ENCODE results near the gene PCARE.

The PCARE gene

GRCh38 chr2:29046321-29046720 lies 28.0 kb downstream of the PCARE start:
- TF ChIP-seq POLR2AphosphoS5 (IDR thresholded peaks at IDR 0.05; ENCODE audit: low read depth, low read length) (no peak), TAF1 (IDR thresholded peaks at IDR 0.05; ENCODE audit: borderline replicate concordance, low read depth, low read length) (no peak), POLR2A (IDR thresholded peaks at IDR 0.05; ENCODE audit: low read depth, low read length) (no peak)
- no peak for DNase-seq (ENCODE audit: insufficient read length)
- FAIRE-seq = no peak

DNA sequence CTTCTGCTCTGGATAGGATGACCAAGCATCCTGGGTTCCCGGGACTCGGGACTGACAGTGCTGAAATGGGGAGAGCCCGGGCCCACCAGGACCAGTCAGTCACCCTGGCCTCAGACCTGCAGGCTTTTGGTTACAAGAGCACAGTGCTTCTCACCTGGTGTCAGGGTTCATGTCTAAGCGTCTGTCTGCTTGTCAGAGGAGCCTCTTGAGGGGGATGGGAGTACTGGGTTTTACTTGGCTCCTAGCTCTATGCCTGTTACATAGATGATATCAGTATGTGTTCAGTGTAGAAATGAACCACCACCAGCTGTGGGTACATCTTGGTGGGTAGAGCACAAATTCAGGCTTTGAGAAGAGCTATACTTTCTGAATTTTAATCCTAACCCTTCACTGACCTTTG lies 29.9 kb downstream of the PCARE start:
- DNase-seq (ENCODE audit: insufficient read length) = no peak
- no peak for FAIRE-seq
- no peak for TF ChIP-seq POLR2A (IDR thresholded peaks at IDR 0.05; ENCODE audit: low read depth, low read length)
- no peak for TF ChIP-seq TAF1 (IDR thresholded peaks at IDR 0.05; ENCODE audit: borderline replicate concordance, low read depth, low read length)
- TF ChIP-seq POLR2AphosphoS5 (IDR thresholded peaks at IDR 0.05; ENCODE audit: low read depth, low read length) = no peak

DNA sequence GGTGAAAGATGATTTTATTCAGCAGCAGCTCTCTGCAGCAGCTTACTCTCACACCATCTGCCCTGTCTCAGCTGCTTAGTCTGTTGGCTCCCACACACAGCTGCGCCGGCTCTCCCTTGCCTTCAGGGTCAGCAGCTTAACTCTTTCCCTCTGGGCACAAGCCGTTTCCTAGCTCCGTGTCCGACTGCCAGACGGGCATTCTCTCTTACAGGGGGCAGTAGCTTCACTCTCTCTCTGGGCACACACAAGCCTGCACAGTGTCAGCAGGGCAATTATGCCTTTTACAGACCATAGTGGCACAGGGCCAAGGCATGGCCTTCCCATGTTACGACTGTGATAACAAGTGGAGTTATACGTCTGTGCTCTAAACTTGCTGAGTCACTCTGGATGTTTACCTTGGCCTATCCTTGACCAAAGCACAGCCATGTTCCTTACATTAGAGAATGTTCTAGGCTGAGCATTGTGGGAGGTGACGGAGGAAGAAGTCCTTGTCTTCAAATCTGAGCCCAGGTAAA lies 31.7 kb downstream of the PCARE start:
- DNase-seq (ENCODE audit: insufficient read length) (no peak), FAIRE-seq (no peak)
- TF ChIP-seq TAF1 (IDR thresholded peaks at IDR 0.05; ENCODE audit: borderline replicate concordance, low read depth, low read length) (no peak), POLR2AphosphoS5 (IDR thresholded peaks at IDR 0.05; ENCODE audit: low read depth, low read length) (no peak), POLR2A (IDR thresholded peaks at IDR 0.05; ENCODE audit: low read depth, low read length) (no peak)

- no peak for FAIRE-seq
- TF ChIP-seq POLR2AphosphoS5 (IDR thresholded peaks at IDR 0.05; ENCODE audit: low read depth, low read length) (no peak), POLR2A (IDR thresholded peaks at IDR 0.05; ENCODE audit: low read depth, low read length) (no peak), TAF1 (IDR thresholded peaks at IDR 0.05; ENCODE audit: borderline replicate concordance, low read depth, low read length) (no peak)
- DNase-seq (ENCODE audit: insufficient read length) = no peak
Observed at GRCh38 chr2:29041161-29041660, 33.1 kb downstream of the PCARE start.

DNA sequence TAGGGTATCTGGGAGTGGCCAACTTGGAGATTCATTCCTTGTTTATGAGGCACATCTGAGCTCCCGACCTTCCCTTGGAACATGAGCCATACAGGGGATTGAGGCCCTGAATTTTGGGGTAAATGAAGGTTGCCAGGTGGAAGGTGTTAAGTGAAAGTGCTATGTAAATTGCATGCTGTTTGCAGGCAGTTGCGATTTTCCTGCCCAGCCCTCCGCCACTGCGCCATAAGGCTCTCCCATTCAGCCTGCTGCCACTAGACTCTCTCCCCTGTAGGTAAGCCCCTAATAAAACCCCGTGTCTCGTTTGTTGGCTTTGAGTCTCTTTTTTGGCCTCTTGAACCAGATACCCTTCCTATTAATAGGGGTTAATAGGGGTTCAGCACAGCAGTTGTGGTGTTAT lies 33.8 kb downstream of the PCARE start:
- DNase-seq (ENCODE audit: insufficient read length) = no peak
- TF ChIP-seq TAF1 (IDR thresholded peaks at IDR 0.05; ENCODE audit: borderline replicate concordance, low read depth, low read length) = no peak
- TF ChIP-seq POLR2AphosphoS5 (IDR thresholded peaks at IDR 0.05; ENCODE audit: low read depth, low read length) = no peak
- no peak for TF ChIP-seq POLR2A (IDR thresholded peaks at IDR 0.05; ENCODE audit: low read depth, low read length)
- FAIRE-seq = no peak

GRCh38 chr2:29039718-29040480 lies 34.4 kb downstream of the PCARE start:
- FAIRE-seq (no peak), DNase-seq (ENCODE audit: insufficient read length) (no peak)
- TF ChIP-seq TAF1 (IDR thresholded peaks at IDR 0.05; ENCODE audit: borderline replicate concordance, low read depth, low read length) (no peak), POLR2A (IDR thresholded peaks at IDR 0.05; ENCODE audit: low read depth, low read length) (no peak), POLR2AphosphoS5 (IDR thresholded peaks at IDR 0.05; ENCODE audit: low read depth, low read length) (no peak)

GRCh38 chr2:29035016-29035745 lies 39.1 kb downstream of the PCARE start:
- no peak for DNase-seq (ENCODE audit: insufficient read length)
- no peak for TF ChIP-seq POLR2AphosphoS5 (IDR thresholded peaks at IDR 0.05; ENCODE audit: low read depth, low read length)
- TF ChIP-seq POLR2A (IDR thresholded peaks at IDR 0.05; ENCODE audit: low read depth, low read length) = no peak
- TF ChIP-seq TAF1 (IDR thresholded peaks at IDR 0.05; ENCODE audit: borderline replicate concordance, low read depth, low read length) = no peak
- no peak for FAIRE-seq

DNA sequence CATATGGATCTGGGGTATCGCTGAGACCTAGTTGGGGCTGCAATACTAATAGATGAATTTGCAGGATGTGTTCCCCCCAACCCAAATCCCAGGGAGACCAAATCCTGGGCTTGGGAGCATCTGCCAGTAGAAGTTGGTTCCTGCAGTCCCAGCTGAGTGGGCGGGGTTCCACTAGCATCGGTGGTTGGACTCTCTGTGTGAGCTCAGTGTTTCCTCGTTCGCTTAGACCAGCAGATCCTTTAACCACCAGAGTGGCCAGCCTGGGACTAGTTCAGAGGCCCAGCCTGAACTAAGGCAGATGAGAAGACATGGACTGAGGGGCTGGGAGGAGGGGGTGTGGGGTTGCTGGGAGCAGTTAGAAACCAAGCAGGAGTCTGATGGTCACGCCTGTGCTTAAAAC lies 40.7 kb downstream of the PCARE start:
- FAIRE-seq = no peak
- no peak for TF ChIP-seq POLR2AphosphoS5 (IDR thresholded peaks at IDR 0.05; ENCODE audit: low read depth, low read length)
- no peak for TF ChIP-seq TAF1 (IDR thresholded peaks at IDR 0.05; ENCODE audit: borderline replicate concordance, low read depth, low read length)
- no peak for TF ChIP-seq POLR2A (IDR thresholded peaks at IDR 0.05; ENCODE audit: low read depth, low read length)
- no peak for DNase-seq (ENCODE audit: insufficient read length)

GRCh38 chr2:29033172-29033571 lies 41.2 kb downstream of the PCARE start:
- FAIRE-seq (no peak), DNase-seq (ENCODE audit: insufficient read length) (no peak)
- TF ChIP-seq POLR2AphosphoS5 (IDR thresholded peaks at IDR 0.05; ENCODE audit: low read depth, low read length) (no peak), POLR2A (IDR thresholded peaks at IDR 0.05; ENCODE audit: low read depth, low read length) (no peak), TAF1 (IDR thresholded peaks at IDR 0.05; ENCODE audit: borderline replicate concordance, low read depth, low read length) (no peak)

DNA sequence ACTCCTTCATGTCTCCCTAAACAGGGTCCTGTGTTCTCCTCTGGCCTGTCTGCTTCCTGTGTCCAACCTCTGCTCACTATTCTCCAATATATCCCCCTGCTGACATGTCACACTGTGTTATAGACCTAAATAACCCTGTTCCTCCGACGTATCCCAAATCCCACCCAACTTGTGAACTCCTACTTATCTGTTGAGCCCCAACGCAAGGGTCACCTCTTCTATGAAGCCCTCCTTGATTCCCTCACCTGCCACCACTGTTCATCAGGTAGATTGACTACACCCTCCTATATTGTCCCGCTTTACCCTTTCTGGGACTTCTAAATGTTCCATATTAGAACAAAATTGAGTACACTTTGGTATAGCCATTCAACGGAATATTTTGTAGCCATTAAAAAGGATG lies 42.1 kb downstream of the PCARE start:
- TF ChIP-seq TAF1 (IDR thresholded peaks at IDR 0.05; ENCODE audit: borderline replicate concordance, low read depth, low read length) (no peak), POLR2AphosphoS5 (IDR thresholded peaks at IDR 0.05; ENCODE audit: low read depth, low read length) (no peak), POLR2A (IDR thresholded peaks at IDR 0.05; ENCODE audit: low read depth, low read length) (no peak)
- FAIRE-seq (no peak), DNase-seq (ENCODE audit: insufficient read length) (no peak)

DNA sequence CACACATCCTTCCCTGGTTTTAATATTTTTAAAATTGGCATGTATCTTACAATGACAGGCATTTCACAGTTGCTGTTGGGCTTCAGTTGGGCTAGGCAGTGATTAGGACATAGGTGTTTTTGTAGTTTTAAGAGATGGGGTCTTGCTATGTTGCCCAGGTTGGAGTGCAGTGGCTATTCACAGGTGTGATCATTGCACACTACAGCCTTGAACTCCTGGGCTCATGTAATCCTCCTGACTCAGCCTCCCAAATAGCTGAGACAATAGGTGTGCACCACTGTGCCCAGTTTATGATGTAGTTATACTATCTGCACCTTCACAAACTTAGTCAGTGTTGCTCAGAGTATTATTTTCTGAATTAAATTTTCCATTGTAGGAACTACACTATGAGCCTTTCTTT lies 43.3 kb downstream of the PCARE start:
- no peak for FAIRE-seq
- no peak for DNase-seq (ENCODE audit: insufficient read length)
- TF ChIP-seq TAF1 (IDR thresholded peaks at IDR 0.05; ENCODE audit: borderline replicate concordance, low read depth, low read length) = no peak

DNA sequence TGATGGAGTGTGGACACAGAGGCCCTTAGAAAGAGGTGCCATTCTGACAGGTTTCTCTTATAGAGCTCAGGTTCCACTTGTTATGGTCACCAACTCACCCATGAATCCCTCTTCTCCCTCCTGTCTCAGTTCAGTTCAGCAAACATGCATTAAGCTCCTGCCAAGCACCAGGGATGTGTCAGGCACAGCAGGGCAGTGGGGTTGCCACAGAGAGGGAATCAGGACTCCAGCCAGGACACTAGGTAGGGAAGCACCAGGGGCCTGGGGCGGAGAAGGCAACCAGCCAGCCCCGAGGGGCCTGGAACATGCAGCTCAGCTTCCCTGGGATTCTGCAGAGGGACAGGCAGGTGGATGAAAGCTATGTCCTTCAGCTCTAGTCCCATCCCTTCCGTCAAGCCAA lies 48.6 kb downstream of the PCARE start:
- TF ChIP-seq POLR2A (IDR thresholded peaks at IDR 0.05; ENCODE audit: low read depth, low read length) (no peak), POLR2AphosphoS5 (IDR thresholded peaks at IDR 0.05; ENCODE audit: low read depth, low read length) (no peak), TAF1 (IDR thresholded peaks at IDR 0.05; ENCODE audit: borderline replicate concordance, low read depth, low read length) (no peak)
- no peak for DNase-seq (ENCODE audit: insufficient read length)

More for the DNA sequence above, 48.6 kb downstream of the PCARE start:
- no peak for FAIRE-seq
